Uterus (tissue), 4 donors: ENCODE data around the gene TTC7B. TPM values are rescaled to one million over a fixed set of nuclear protein-coding genes. Genes with fewer than 3 reads are reported as not detected.

ENCODE experiments used
- DNase-seq, 2 donors: peaks; one replicate each; pipeline ENCODE4 v3.0.0-alpha.2; 2019 to 2020
- H3K27ac ChIP-seq, 2 donors: fragments of 200-600 bp; sonication (generic); 1 replicate in 1 of 2; 2 replicates in 1 of 2; pipeline ENCODE4 v1.5.1; 2016 to 2018
- H3K27me3 ChIP-seq, 2 donors: fragments of 200-600 bp; sonication (generic); one replicate each; pipeline ENCODE4 v1.5.1; 2018 to 2019; ENCODE audit warnings: control low read depth in 1 of 2
- H3K36me3 ChIP-seq, 2 donors: fragments of 200-600 bp; sonication (generic); one replicate each; pipeline ENCODE4 v1.5.1; 2019; ENCODE audit warnings: control low read depth in 1 of 2
- H3K4me1 ChIP-seq, 2 donors: fragments of 200-600 bp; sonication (generic); one replicate each; pipeline ENCODE4 v1.5.1; 2018 to 2019; ENCODE audit warnings: control low read depth in 1 of 2
- H3K4me3 ChIP-seq, 2 donors: fragments of 200-600 bp; sonication (generic); 1 replicate in 1 of 2; 2 replicates in 1 of 2; pipeline ENCODE4 v1.5.1; 2018 to 2019; ENCODE audit warnings: mild to moderate bottlenecking in 1 of 2
- H3K9me3 ChIP-seq, 2 donors: fragments of 200-600 bp; sonication (generic); one replicate each; pipeline ENCODE4 v1.5.1; 2019; ENCODE audit warnings: control low read depth in 1 of 2
- CTCF ChIP-seq, 4 experiments: fragments of 200-600 bp in 2 of 4; fragments of 450-650 bp in 2 of 4; sonication (generic) in 2 of 4; IDR thresholded peaks; one replicate each; pipeline ENCODE4 v1.5.1; 2016 to 2019; ENCODE audit warnings: antibody characterized with exemption in 4 of 4, mild to moderate bottlenecking in 2 of 4, moderate library complexity in 1 of 4
- POLR2A ChIP-seq, 2 donors: fragments of 450-650 bp; IDR thresholded peaks; one replicate each; pipeline ENCODE4 v1.6.1; 2016; ENCODE audit warnings: antibody characterized with exemption in 2 of 2, mild to moderate bottlenecking in 1 of 2, moderate library complexity in 1 of 2
- intact Hi-C: fragments of 100-400 bp; cut with DNase I; formaldehyde crosslinking; loops from one replicate; pipeline ENCODE4 v1.15.1; 2023; ENCODE audit warnings: low total_unique reads
- total RNA-seq, 4 donors: library from RNA; depleted of rRNA in 3 of 4; stranded (reverse); fragments of >200 nt in 3 of 4; gene quantifications; one replicate each; pipeline versions ENCODE4 v1.1.0 to v1.2.4, GENCODE V29; 2014 to 2023
- donor health status: DM: yes; HTN: yes; CAD: no.

TTC7B gene
- total RNA-seq, 4 donors from 2014 or later = 15.3 to 73.9 (median 28.0) TPM

GRCh38 chr14:90760591-90761316, 55.5 kb downstream of the TTC7B start:
- no peaks in the 10 kb centered on the region for H3K36me3 ChIP-seq
- H3K4me3 ChIP-seq = no peak overlapping the region
- intact Hi-C loops = no loop called here
- DNase-seq = no peak
- peaks cover 0 to 11% of the 10 kb centered on the region in 2 donors for H3K9me3 ChIP-seq
- TF ChIP-seq CTCF (IDR thresholded peaks at IDR 0.05) = peak in 1 of 4 experiments; percentile 10
- TF ChIP-seq POLR2A (IDR thresholded peaks at IDR 0.05) = no peak
- H3K4me1 ChIP-seq = no peaks in the 10 kb centered on the region
- H3K27ac ChIP-seq = no peak overlapping the region
- no peaks in the 10 kb centered on the region for H3K27me3 ChIP-seq

- no peak for DNase-seq
- no peak for TF ChIP-seq CTCF (IDR thresholded peaks at IDR 0.05)
- TF ChIP-seq POLR2A (IDR thresholded peaks at IDR 0.05) = no peak
- no peaks in the 10 kb centered on the region for H3K36me3 ChIP-seq
- peaks cover 0 to 11% of the 10 kb centered on the region in 2 donors for H3K9me3 ChIP-seq
- peak overlapping the region; percentile 85 to 99 for H3K27ac ChIP-seq
- H3K4me3 ChIP-seq = no peak overlapping the region
- no peaks in the 10 kb centered on the region for H3K27me3 ChIP-seq
- no peaks in the 10 kb centered on the region for H3K4me1 ChIP-seq
- intact Hi-C loops = no loop called here
Observed at GRCh38 chr14:90760078-90760444, 56.2 kb downstream of the TTC7B start.

- H3K4me3 ChIP-seq = peak overlapping the region in 1 of 2 donors; percentile 43
- H3K27me3 ChIP-seq = no peaks in the 10 kb centered on the region
- intact Hi-C loops = loop anchor here (10.0 kb wide), 1 partner anchor 365 kb away; the partner anchor contains the start of gene CALM1
- no peak for DNase-seq
- peak overlapping the region; percentile 85 to 99 for H3K27ac ChIP-seq
- H3K4me1 ChIP-seq = no peaks in the 10 kb centered on the region
- no peaks in the 10 kb centered on the region for H3K36me3 ChIP-seq
- H3K9me3 ChIP-seq = peaks cover 0 to 11% of the 10 kb centered on the region in 2 donors
- TF ChIP-seq CTCF (IDR thresholded peaks at IDR 0.05) (no peak), POLR2A (IDR thresholded peaks at IDR 0.05) (no peak)
Observed at GRCh38 chr14:90759370-90760077, 56.7 kb downstream of the TTC7B start.

GRCh38 chr14:90758959-90759358, 57.3 kb downstream of the TTC7B start:
- Histone ChIP-seq H3K27ac (peak overlapping the region; percentile 85 to 99), H3K36me3 (no peaks in the 10 kb centered on the region), H3K4me1 (no peaks in the 10 kb centered on the region), H3K4me3 (peak overlapping the region; percentile 43 to 56), H3K27me3 (no peaks in the 10 kb centered on the region), H3K9me3 (peaks cover 0 to 11% of the 10 kb centered on the region in 2 donors)
- intact Hi-C loops = loop anchor here (10.0 kb wide), 1 partner anchor 364 kb away; the partner anchor contains the start of gene CALM1
- peak in 1 of 2 donors; percentile 36 for TF ChIP-seq POLR2A (IDR thresholded peaks at IDR 0.05)
- TF ChIP-seq CTCF (IDR thresholded peaks at IDR 0.05) = no peak
- DNase-seq = peak; percentile 61 to 65
